SKM-1 treated with dmso at 0.1 percent for 144 hours (cell line): ENCODE measurements around the gene RAB40B.

Source experiments
- DNase-seq: peaks from one replicate; lab custom pipeline; 2025; ENCODE audit not compliant: unreplicated experiment; lab: John Stamatoyannopoulos, UW

RAB40B gene

GRCh38 chr17:82653651-82654528, 44.6 kb downstream of the RAB40B start:
- no peak for DNase-seq

- no peak for DNase-seq
Observed at GRCh38 chr17:82650723-82651122, 47.8 kb downstream of the RAB40B start.

GRCh38 chr17:82649501-82650261, 48.8 kb downstream of the RAB40B start:
- no peak for DNase-seq

- DNase-seq: peak; percentile 22
Observed at GRCh38 chr17:82648742-82649331, 49.7 kb downstream of the RAB40B start.

GRCh38 chr17:82648165-82648668, 50.3 kb downstream of the RAB40B start, which contains the start of gene WDR45B:
Gene WDR45B (minus strand): TSS chr17:82648444. CDS start chr17:82648340, 104 bp downstream.
- peak; percentile 78 for DNase-seq

GRCh38 chr17:82647593-82648164, 50.8 kb downstream of the RAB40B start:
- no peak for DNase-seq

- DNase-seq: no peak
Observed at GRCh38 chr17:82645516-82645915, 53.0 kb downstream of the RAB40B start.

GRCh38 chr17:82644148-82644547, 54.4 kb downstream of the RAB40B start:
- DNase-seq: no peak

GRCh38 chr17:82642022-82642421, 56.5 kb downstream of the RAB40B start:
- DNase-seq: no peak

GRCh38 chr17:82640036-82640435, 58.5 kb downstream of the RAB40B start:
- DNase-seq: no peak

- DNase-seq: no peak
Observed at GRCh38 chr17:82639628-82640027, 58.9 kb downstream of the RAB40B start.

GRCh38 chr17:82638183-82638773, 60.2 kb downstream of the RAB40B start:
- no peak for DNase-seq

- no peak for DNase-seq
Observed at GRCh38 chr17:82636626-82637598, 61.6 kb downstream of the RAB40B start.

GRCh38 chr17:82633343-82633742, 65.2 kb downstream of the RAB40B start:
- DNase-seq: no peak

- no peak for DNase-seq
Observed at GRCh38 chr17:82632451-82632850, 66.0 kb downstream of the RAB40B start.

- no peak for DNase-seq
Observed at GRCh38 chr17:82631544-82631943, 67.0 kb downstream of the RAB40B start.

GRCh38 chr17:82630212-82630611, 68.3 kb downstream of the RAB40B start:
- no peak for DNase-seq

- no peak for DNase-seq
Observed at GRCh38 chr17:82629748-82630147, 68.8 kb downstream of the RAB40B start.

- DNase-seq: no peak
Observed at GRCh38 chr17:82627405-82627804, 71.1 kb downstream of the RAB40B start.

- DNase-seq: peak; percentile 49
Observed at GRCh38 chr17:82623707-82624106, 74.8 kb downstream of the RAB40B start.
